DMS114 treated with DMSO at 0.1 percent for 48 hours (cell line): Measurements from ENCODE around the gene PKD1L1.
"Not testable (repeated sequence)": the region's sequence is repeated elsewhere in the genome, so short reads cannot be mapped to it uniquely, and the experiment has no call there.

Source experiments
- DNase-seq: peaks from one replicate; lab custom pipeline; 2025; ENCODE audit not compliant: unreplicated experiment; lab: John Stamatoyannopoulos, UW

Gene PKD1L1

GRCh38 chr7:47799524-47799923 is 148.7 kb downstream of the PKD1L1 start:
- DNase-seq: no peak

- DNase-seq: no peak
These were observed 151.9 kb downstream of the PKD1L1 start for GRCh38 chr7:47796347-47796746.

GRCh38 chr7:47795631-47796030 is 152.6 kb downstream of the PKD1L1 start:
- no peak for DNase-seq

- DNase-seq: not testable (repeated sequence)
These were observed 153.1 kb downstream of the PKD1L1 start for GRCh38 chr7:47795126-47795525.

- no peak for DNase-seq
These were observed 154.2 kb downstream of the PKD1L1 start for GRCh38 chr7:47794016-47794415.

GRCh38 chr7:47793186-47793585 is 155.1 kb downstream of the PKD1L1 start:
- not testable (repeated sequence) for DNase-seq

GRCh38 chr7:47792521-47793121 is 155.6 kb downstream of the PKD1L1 start:
- DNase-seq: no peak

- DNase-seq: no peak
These were observed 156.6 kb downstream of the PKD1L1 start for GRCh38 chr7:47791682-47792081.

- no peak for DNase-seq
These were observed 160.2 kb downstream of the PKD1L1 start for GRCh38 chr7:47788083-47788482.

GRCh38 chr7:47787249-47788069 is 160.8 kb downstream of the PKD1L1 start:
- DNase-seq: no peak

GRCh38 chr7:47786557-47787248 is 161.6 kb downstream of the PKD1L1 start:
- no peak for DNase-seq

GRCh38 chr7:47785923-47786556 is 162.2 kb downstream of the PKD1L1 start:
- no peak for DNase-seq

GRCh38 chr7:47783456-47784223 is 164.6 kb downstream of the PKD1L1 start:
- DNase-seq: no peak

GRCh38 chr7:47782792-47783191 is 165.5 kb downstream of the PKD1L1 start:
- DNase-seq: no peak

- DNase-seq: no peak
These were observed 166.2 kb downstream of the PKD1L1 start for GRCh38 chr7:47782022-47782421.

GRCh38 chr7:47780555-47780954 is 167.7 kb downstream of the PKD1L1 start:
- no peak for DNase-seq

- no peak for DNase-seq
These were observed 168.9 kb downstream of the PKD1L1 start for GRCh38 chr7:47779341-47779771.

GRCh38 chr7:47778153-47778661 is 170.1 kb downstream of the PKD1L1 start:
- no peak for DNase-seq

- no peak for DNase-seq
These were observed 170.6 kb downstream of the PKD1L1 start for GRCh38 chr7:47777531-47778152.

GRCh38 chr7:47776335-47776734 is 171.9 kb downstream of the PKD1L1 start:
- DNase-seq: no peak
